Neural cell (in vitro differentiated cells): ENCODE results near the gene ACSS3. TPM values are rescaled to one million over a fixed set of nuclear protein-coding genes. Genes with fewer than 3 reads are reported as not detected.
"Not testable (repeated sequence)": the region's sequence is repeated elsewhere in the genome, so short reads cannot be mapped to it uniquely, and the experiment has no call there.

Experiments used
- H2AFZ ChIP-seq: fragments of 200-600, 300-800 bp; sonication (generic), shearing (Covaris generic); 2 replicates; pipeline ENCODE4 v1.6.0; 2014; ENCODE audit warnings: low read depth, mild to moderate bottlenecking, antibody characterized with exemption, low read length, moderate library complexity
- H3F3A ChIP-seq: fragments of 200-600 bp; shearing (Covaris generic); 2 replicates; pipeline ENCODE4 v1.6.1; 2016; ENCODE audit warnings: mild to moderate bottlenecking, moderate library complexity, mixed read lengths, antibody characterized with exemption, low read length; ENCODE audit not compliant: insufficient read depth, poor library complexity, severe bottlenecking
- H3K27ac ChIP-seq: fragments of 200-600, 300-800 bp; sonication (generic), shearing (Covaris generic); 2 replicates; pipeline ENCODE4 v1.5.1; 2014; ENCODE audit warnings: mild to moderate bottlenecking, low read length, moderate library complexity
- H3K27me3 ChIP-seq: fragments of 300-800, 200-600 bp; sonication (generic), shearing (Covaris generic); 2 replicates; pipeline ENCODE4 v1.6.0; 2014; ENCODE audit warnings: mild to moderate bottlenecking, low read depth, low read length, moderate library complexity; ENCODE audit not compliant: insufficient read depth
- H3K36me3 ChIP-seq: fragments of 300-800, 200-600 bp; sonication (generic), shearing (Covaris generic); 2 replicates; pipeline ENCODE4 v1.5.1; 2014; ENCODE audit warnings: mild to moderate bottlenecking, antibody characterized with exemption, low read length, moderate library complexity; ENCODE audit not compliant: insufficient read depth
- H3K4me2 ChIP-seq: fragments of 300-800, 200-600 bp; sonication (generic), shearing (Covaris generic); 2 replicates; pipeline ENCODE4 v1.6.0; 2014; ENCODE audit warnings: mild to moderate bottlenecking, low read length
- H3K4me3 ChIP-seq: fragments of 300-800, 200-600 bp; sonication (generic), shearing (Covaris generic); 2 replicates; pipeline ENCODE4 v1.5.1; 2014; ENCODE audit warnings: mild to moderate bottlenecking, low read length, moderate library complexity
- H3K79me2 ChIP-seq: fragments of 200-600 bp; shearing (Covaris generic); replicated peaks from 2 replicates; pipeline ENCODE4 v1.6.0; 2014; ENCODE audit warnings: mild to moderate bottlenecking, low read length, moderate library complexity; ENCODE audit not compliant: insufficient read depth
- H3K9ac ChIP-seq: fragments of 300-800, 200-600 bp; sonication (generic), shearing (Covaris generic); 2 replicates; pipeline ENCODE4 v1.6.1; 2016; ENCODE audit warnings: mild to moderate bottlenecking, low read length, mixed read lengths
- H3K9me2 ChIP-seq: fragments of 200-600 bp; shearing (Covaris generic); 2 replicates; pipeline ENCODE4 v1.6.1; 2016; ENCODE audit warnings: mild to moderate bottlenecking, low read length, mixed read lengths; ENCODE audit not compliant: insufficient read depth
- H3K9me3 ChIP-seq: fragments of 200-600, 300-800 bp; sonication (generic), shearing (Covaris generic); 2 replicates; pipeline ENCODE4 v1.6.1; 2016; ENCODE audit warnings: mild to moderate bottlenecking, mixed run types, low read length, moderate library complexity, mixed read lengths
- H4K20me1 ChIP-seq: fragments of 200-600 bp; shearing (Covaris generic); 2 replicates; pipeline ENCODE4 v1.6.1; 2016; ENCODE audit warnings: mild to moderate bottlenecking, mixed run types; ENCODE audit not compliant: insufficient read depth
- CTCF ChIP-seq: fragments of 450-650 bp; IDR thresholded peaks from 2 replicates; pipeline ENCODE4 v1.5.1; 2014; ENCODE audit warnings: antibody characterized with exemption, mild to moderate bottlenecking, moderate library complexity; ENCODE audit not compliant: poor library complexity, severe bottlenecking
- EP300 ChIP-seq: fragments of 450-650 bp; conservative IDR thresholded peaks from 2 replicates; pipeline ENCODE4 v1.6.1; 2014; ENCODE audit warnings: antibody characterized with exemption, mild to moderate bottlenecking, moderate library complexity; ENCODE audit not compliant: poor library complexity, severe bottlenecking
- EZH2 ChIP-seq: fragments of 200-600, 300-800 bp; shearing (Covaris generic), sonication (generic); IDR thresholded peaks from 2 replicates; pipeline ENCODE4 v1.6.1; 2014; ENCODE audit warnings: antibody characterized with exemption, low read length, borderline replicate concordance, mild to moderate bottlenecking; ENCODE audit not compliant: insufficient read depth, poor library complexity, severe bottlenecking
- MXI1 ChIP-seq: fragments of 450-650 bp; conservative IDR thresholded peaks from 2 replicates; pipeline ENCODE4 v1.6.1; 2014; ENCODE audit warnings: antibody characterized with exemption, mild to moderate bottlenecking; ENCODE audit not compliant: poor library complexity, severe bottlenecking
- POLR2AphosphoS5 ChIP-seq: IDR thresholded peaks from 2 replicates; pipeline ENCODE4 v1.6.1; 2012
- RAD21 ChIP-seq: fragments of 450-650 bp; conservative IDR thresholded peaks from 2 replicates; pipeline ENCODE4 v1.6.1; 2014; ENCODE audit warnings: antibody characterized with exemption, mild to moderate bottlenecking, moderate library complexity
- REST ChIP-seq: IDR thresholded peaks from 2 replicates; pipeline ENCODE4 v1.6.1; 2012; ENCODE audit warnings: borderline replicate concordance
- SMC3 ChIP-seq: fragments of 450-650 bp; conservative IDR thresholded peaks from 2 replicates; pipeline ENCODE4 v1.6.1; 2014; ENCODE audit warnings: antibody characterized with exemption, mild to moderate bottlenecking, moderate library complexity; ENCODE audit not compliant: poor library complexity
- TAF1 ChIP-seq: IDR thresholded peaks from 2 replicates; pipeline ENCODE4 v1.6.1; 2012; ENCODE audit warnings: low read depth
- polyA plus RNA-seq: library from polyadenylated mRNA; depleted of rRNA; stranded (reverse); fragments of >200 nt; gene quantifications from 2 replicates; pipeline ENCODE4 v1.2.3, GENCODE V29; 2014

Gene ACSS3
- polyA plus RNA-seq, 1 donor from 2014 or later: 0.31 TPM

GRCh38 chr12:81187686-81188085 is 109.8 kb downstream of the ACSS3 start:
- Histone ChIP-seq H3K4me2 (no peak overlapping the region), H3K9me2 (no peaks in the 10 kb centered on the region), H2AFZ (no peak overlapping the region), H3K9ac (no peak overlapping the region), H4K20me1 (no peaks in the 10 kb centered on the region), H3K27me3 (no peaks in the 10 kb centered on the region), H3F3A (no peaks in the 10 kb centered on the region), H3K9me3 (no peaks in the 10 kb centered on the region), H3K79me2 (no peaks in the 10 kb centered on the region), H3K4me3 (no peak overlapping the region), H3K27ac (no peak overlapping the region), H3K36me3 (no peaks in the 10 kb centered on the region)
- TF ChIP-seq EZH2: no peak
- TF ChIP-seq SMC3: no peak
- no peak for TF ChIP-seq MXI1
- no peak for TF ChIP-seq CTCF
- TF ChIP-seq RAD21: no peak
- TF ChIP-seq REST: no peak
- no peak for TF ChIP-seq EP300
- no peak for TF ChIP-seq POLR2AphosphoS5
- no peak for TF ChIP-seq TAF1

GRCh38 chr12:81196595-81196994 is 118.7 kb downstream of the ACSS3 start:
- Histone ChIP-seq H3K4me2 (no peak overlapping the region), H2AFZ (no peak overlapping the region), H3K9me3 (no peaks in the 10 kb centered on the region), H3K4me3 (no peak overlapping the region), H3F3A (no peaks in the 10 kb centered on the region), H3K27me3 (no peaks in the 10 kb centered on the region), H3K79me2 (no peaks in the 10 kb centered on the region), H3K9ac (no peak overlapping the region), H3K36me3 (no peaks in the 10 kb centered on the region), H3K27ac (no peak overlapping the region), H4K20me1 (no peaks in the 10 kb centered on the region), H3K9me2 (no peaks in the 10 kb centered on the region)
- TF ChIP-seq POLR2AphosphoS5 (no peak), SMC3 (no peak), CTCF (no peak), EP300 (no peak), TAF1 (no peak), RAD21 (no peak), REST (no peak), EZH2 (no peak), MXI1 (no peak)

GRCh38 chr12:81200561-81200960 is 122.7 kb downstream of the ACSS3 start:
- H3K9me3 ChIP-seq, H3K4me2 ChIP-seq, H3K9ac ChIP-seq, H2AFZ ChIP-seq, H4K20me1 ChIP-seq, H3K9me2 ChIP-seq, H3K36me3 ChIP-seq, H3K27ac ChIP-seq, H3K4me3 ChIP-seq, H3K27me3 ChIP-seq, H3K79me2 ChIP-seq, H3F3A ChIP-seq: not testable (repeated sequence)
